ENCODE data around the gene PMP22.

DNA sequence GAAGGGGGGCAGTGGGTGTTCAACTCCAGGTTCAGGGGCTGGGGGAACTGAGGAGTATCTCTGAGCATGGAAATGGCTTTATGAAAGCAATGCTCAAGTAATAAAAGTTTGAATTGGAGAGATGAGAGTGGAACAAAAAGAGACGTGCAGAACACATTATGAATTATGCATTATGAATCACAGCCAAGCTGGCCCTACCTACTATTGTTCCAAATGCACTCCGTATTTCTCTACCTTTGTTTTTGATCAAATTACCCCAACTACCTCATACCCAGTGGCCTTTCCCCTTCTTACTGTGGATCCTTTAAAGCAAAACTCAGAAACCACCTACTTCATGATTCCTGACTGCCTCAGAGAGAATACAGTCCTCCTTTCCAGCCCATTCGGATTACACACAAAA, 38.1 kb upstream of the PMP22 start:
- no peak for TF ChIP-seq CTCF (IDR thresholded peaks at IDR 0.05)
- no peak for TF ChIP-seq EP300 (IDR thresholded peaks at IDR 0.05)
- no peak for TF ChIP-seq POLR2A (IDR thresholded peaks at IDR 0.05; ENCODE audit: low read depth)
- TF ChIP-seq POLR2AphosphoS5 (IDR thresholded peaks at IDR 0.05): no peak
